AG10803 (cell line): Measurements from ENCODE around the gene KCNJ3.

Experiments
- DNase-seq: peaks from one replicate; pipeline ENCODE4 v3.0.0; 2010; ENCODE audit warnings: low read depth
- H3K4me3 ChIP-seq: 2 replicates; pipeline ENCODE4 v1.5.1; 2011; ENCODE audit warnings: mild to moderate bottlenecking, low read length, control low read depth
- TF ChIP-seq, protein P1 (sequence below): conservative IDR thresholded peaks from 2 replicates; pipeline ENCODE4 v1.5.1; 2011; ENCODE audit warnings: mild to moderate bottlenecking, low read length, control low read depth, inconsistent platforms

The KCNJ3 gene

DNA sequence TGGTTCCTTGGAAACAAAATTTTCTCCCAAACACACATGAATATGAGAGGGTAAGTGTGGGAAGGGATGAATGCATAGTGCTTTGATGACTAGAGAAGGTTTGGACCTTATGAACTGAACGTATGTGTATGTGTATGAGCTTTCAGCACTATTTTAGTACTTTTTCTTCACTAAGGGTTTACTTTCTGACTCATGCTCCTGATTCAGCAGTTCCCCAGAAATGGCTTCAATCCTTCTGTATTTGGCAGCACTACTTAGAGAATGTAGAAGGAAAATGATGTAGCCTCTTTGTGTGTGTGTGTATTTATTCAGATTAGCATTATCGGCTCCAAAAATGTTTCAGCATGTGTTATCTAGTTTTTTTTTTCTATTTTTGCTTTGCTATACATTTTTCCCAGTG, 22.2 kb downstream of the KCNJ3 start:
- TF ChIP-seq, protein P1, sequence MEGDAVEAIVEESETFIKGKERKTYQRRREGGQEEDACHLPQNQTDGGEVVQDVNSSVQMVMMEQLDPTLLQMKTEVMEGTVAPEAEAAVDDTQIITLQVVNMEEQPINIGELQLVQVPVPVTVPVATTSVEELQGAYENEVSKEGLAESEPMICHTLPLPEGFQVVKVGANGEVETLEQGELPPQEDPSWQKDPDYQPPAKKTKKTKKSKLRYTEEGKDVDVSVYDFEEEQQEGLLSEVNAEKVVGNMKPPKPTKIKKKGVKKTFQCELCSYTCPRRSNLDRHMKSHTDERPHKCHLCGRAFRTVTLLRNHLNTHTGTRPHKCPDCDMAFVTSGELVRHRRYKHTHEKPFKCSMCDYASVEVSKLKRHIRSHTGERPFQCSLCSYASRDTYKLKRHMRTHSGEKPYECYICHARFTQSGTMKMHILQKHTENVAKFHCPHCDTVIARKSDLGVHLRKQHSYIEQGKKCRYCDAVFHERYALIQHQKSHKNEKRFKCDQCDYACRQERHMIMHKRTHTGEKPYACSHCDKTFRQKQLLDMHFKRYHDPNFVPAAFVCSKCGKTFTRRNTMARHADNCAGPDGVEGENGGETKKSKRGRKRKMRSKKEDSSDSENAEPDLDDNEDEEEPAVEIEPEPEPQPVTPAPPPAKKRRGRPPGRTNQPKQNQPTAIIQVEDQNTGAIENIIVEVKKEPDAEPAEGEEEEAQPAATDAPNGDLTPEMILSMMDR: no peak
- DNase-seq: no peak
- no peak overlapping the region for H3K4me3 ChIP-seq

DNA sequence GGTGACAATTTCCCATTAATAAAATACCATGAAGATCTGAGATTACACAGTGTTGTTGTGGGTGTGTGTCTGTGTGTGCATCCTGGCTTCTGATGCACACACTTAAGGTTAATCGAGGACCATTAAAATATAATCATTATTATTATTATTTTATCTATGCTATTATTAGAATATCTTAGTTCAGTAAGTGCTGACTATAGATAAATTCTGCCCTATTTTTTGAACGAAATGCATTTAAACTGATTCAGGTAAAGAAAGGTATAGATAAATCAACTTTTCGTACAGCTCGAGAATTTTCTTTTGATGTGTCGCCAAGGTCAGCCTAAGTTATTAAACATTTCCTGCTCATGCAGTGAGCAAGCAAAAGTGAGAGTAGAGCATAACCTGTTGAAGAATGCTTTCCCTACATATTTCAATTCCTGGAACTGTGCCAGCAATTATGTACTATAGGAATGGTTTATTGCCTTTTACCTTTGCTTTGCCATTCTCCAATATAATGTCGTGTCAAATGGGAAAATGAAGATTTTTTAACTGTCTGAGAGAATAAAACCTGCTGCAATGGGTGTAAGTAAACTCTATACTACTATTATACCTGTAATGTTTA, 25.8 kb downstream of the KCNJ3 start:
- H3K4me3 ChIP-seq: no peak overlapping the region
- TF ChIP-seq, protein P1: no peak
- DNase-seq: no peak

DNA sequence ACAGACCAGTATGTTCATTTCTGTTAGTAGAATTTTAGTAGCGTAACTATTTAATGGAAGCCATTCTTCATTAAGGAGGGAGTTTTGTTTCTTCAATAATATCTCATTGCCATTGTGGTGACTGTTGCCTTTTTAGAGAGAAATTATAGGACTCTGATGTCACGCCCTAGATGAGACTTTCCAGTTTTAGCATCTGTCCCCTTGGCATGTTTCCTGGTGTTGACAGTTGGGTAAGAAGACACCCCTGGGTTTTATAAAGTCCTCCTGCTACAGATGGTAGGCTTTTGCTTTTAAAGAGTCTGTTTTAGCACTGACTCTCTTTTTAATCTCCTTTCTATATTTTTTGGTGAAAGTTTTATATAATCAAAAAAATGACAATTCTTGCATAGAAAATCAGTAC, 41.9 kb downstream of the KCNJ3 start:
- H3K4me3 ChIP-seq: no peak overlapping the region
- TF ChIP-seq, protein P1: no peak
- DNase-seq: no peak

DNA sequence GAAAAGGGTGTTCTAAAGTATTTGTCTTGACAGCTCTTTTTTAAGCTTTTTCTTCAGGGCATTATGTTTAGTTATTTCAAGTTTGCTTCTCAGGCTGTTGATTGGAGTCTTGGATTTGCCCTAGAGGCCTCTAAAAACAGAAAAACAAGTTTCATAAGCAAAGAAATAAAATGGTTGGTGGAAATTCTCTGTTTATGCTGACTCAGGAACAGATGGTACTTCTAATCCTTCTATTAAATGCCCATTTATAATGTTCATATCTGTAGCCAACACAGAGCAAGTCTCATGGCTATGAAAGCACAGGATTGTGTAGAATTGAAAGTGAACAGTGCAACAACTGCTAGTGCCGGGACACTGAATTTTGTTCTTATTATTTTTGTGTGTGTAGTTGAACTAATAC, 60.4 kb downstream of the KCNJ3 start:
- TF ChIP-seq, protein P1: no peak
- H3K4me3 ChIP-seq: no peak overlapping the region
- DNase-seq: no peak

DNA sequence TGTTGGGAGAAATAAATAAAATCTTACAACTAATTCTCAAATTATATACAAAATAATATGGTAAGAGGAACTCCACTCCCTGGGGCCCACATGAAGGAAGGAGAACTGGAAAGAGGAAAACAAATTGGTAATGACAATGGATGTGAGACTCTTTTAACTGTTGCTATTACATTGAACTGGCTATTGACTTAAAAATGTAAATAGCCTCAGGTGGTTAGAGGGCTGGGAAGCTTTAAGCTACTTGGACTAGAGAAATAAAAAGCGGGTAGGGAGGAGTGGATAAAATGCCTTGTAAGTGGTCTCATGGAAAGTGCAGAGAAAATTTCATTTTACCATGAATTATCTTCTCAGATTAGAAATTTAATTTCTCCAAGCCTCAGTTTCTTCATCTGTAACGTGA, 64.1 kb downstream of the KCNJ3 start:
- TF ChIP-seq, protein P1: no peak
- no peak overlapping the region for H3K4me3 ChIP-seq
- DNase-seq: no peak

DNA sequence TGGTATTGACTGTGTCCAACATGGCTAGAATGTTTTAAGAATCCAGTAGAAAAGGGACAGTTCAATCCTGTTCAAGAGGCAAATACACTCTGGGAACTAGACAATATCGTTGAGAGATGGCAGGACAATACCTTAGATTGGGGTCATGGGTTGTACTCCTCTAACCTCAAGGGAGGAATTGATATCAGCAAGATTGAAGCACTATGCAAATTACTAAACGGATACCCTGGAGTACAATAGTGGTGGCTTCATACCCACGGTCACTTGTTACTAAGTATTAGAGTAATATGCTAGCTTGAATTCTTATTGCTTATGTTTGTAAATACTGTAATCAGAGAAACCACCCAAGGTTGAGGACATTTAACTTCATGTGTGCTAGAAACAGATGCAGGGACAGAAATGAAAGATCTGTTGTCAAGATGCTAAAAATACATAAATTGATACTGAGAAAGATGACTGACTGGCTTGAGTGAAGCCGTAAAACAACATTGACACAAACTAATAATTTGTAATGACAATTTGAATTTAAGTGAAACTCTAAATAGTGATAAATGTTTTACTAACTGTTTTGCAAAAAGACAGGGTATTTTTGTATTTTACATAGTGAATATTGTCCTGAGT, 73.3 kb downstream of the KCNJ3 start:
- no peak for DNase-seq
- TF ChIP-seq, protein P1: no peak
- no peak overlapping the region for H3K4me3 ChIP-seq

DNA sequence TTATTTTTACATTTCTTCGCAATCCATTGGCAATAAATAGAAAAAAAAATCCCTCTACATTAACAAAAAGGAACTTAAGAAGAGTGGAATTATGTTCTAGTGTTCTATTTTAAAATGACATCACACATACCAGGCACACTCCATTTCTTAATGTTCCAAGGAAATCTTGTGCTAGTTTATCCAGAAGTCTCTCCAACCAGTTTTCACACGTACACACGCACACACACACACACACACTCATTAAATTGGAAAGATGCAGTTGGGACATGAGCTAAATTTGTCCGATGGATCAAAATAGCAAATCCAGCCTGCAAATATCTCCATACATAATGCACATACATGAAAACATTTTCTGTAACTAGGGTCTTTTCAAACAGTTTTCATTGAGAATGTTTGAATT, 78.3 kb downstream of the KCNJ3 start:
- no peak overlapping the region for H3K4me3 ChIP-seq
- DNase-seq: no peak
- TF ChIP-seq, protein P1: no peak
